Ishikawa (cell line): ENCODE measurements around the gene SYNE3.

Experiments
- EGR1 ChIP-seq: IDR thresholded peaks from 2 replicates; pipeline ENCODE4 v1.6.1; 2012
- EP300 ChIP-seq: IDR thresholded peaks from 2 replicates; pipeline ENCODE4 v1.6.1; 2012; ENCODE audit warnings: borderline replicate concordance
- FOXM1 ChIP-seq: IDR thresholded peaks from 2 replicates; pipeline ENCODE4 v1.6.1; 2012; ENCODE audit warnings: low read depth, borderline replicate concordance
- REST ChIP-seq: IDR thresholded peaks from 2 replicates; pipeline ENCODE4 v1.6.1; 2012; ENCODE audit warnings: low read depth, mild to moderate bottlenecking
- TAF1 ChIP-seq: IDR thresholded peaks from 2 replicates; pipeline ENCODE4 v1.6.1; 2012; ENCODE audit warnings: low read depth, mild to moderate bottlenecking
- TCF12 ChIP-seq: IDR thresholded peaks from 2 replicates; pipeline ENCODE4 v1.6.1; 2012; ENCODE audit warnings: low read depth
- TEAD4 ChIP-seq: IDR thresholded peaks from 2 replicates; pipeline ENCODE4 v1.6.1; 2012
- YY1 ChIP-seq: IDR thresholded peaks from 2 replicates; pipeline ENCODE4 v1.6.1; 2012; ENCODE audit warnings: low read depth
- ZBTB7A ChIP-seq: IDR thresholded peaks from 2 replicates; pipeline ENCODE4 v1.6.1; 2012; ENCODE audit warnings: low read depth
- TF ChIP-seq, protein P1 (sequence below): IDR thresholded peaks from 2 replicates; pipeline ENCODE4 v1.6.1; 2012

DNA sequence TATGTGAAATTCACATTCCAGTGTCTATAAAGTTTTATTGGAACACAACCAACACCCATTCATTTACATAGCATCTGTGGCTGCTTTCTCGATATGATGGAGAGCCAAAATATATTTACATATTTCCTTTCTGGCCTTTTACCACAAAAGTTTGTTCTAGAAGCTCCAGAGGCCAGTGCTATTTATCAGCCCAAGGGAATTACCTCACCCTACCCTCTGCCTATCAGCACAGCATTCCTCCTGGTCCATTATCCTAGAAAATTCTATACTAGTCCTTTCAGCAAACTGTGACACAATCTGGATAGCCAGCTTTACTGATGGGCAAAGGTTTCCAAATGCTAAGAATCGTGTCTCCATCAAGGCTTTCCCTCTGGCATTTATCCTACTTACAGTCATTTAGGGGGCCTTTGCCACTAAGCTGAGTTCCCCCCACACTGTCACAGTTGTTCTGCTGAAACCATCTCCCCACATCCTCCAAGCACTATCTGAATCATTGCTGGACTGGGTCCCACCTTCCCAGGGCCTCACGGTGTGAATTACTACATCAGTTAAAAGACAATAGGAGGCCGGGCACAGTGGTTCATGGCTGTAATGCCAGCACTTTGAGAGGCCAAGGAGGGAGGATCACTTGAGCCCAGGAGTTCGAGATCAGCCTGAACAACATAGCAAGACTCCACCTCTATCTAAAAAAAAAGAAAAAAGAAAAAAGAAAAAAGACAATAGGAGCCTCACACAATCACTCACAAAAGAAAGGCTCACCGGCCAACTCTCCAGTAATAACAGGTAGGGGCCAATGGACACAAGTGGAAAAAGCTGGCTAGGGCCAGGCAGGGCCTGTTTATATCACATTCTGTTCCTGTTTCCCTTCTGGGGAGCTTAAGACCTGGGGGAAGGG is 12.1 kb downstream of the SYNE3 start:
- TF ChIP-seq EP300 (no peak), TEAD4 (no peak), TAF1 (no peak), REST (no peak), FOXM1 (no peak), ZBTB7A (no peak), TCF12 (no peak), EGR1 (no peak), YY1 (no peak)
- TF ChIP-seq, protein P1, sequence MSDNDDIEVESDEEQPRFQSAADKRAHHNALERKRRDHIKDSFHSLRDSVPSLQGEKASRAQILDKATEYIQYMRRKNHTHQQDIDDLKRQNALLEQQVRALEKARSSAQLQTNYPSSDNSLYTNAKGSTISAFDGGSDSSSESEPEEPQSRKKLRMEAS: no peak
